ENCODE data around the gene COL4A5. TPM values are rescaled to one million over a fixed set of nuclear protein-coding genes. Genes with fewer than 3 reads are reported as not detected.
A peak's percentile ranks its signal among the peaks of the same experiment; 100 is the strongest.

COL4A5 gene
- total RNA-seq, 1 donor from 2014 or later, result 26.6 TPM

DNA sequence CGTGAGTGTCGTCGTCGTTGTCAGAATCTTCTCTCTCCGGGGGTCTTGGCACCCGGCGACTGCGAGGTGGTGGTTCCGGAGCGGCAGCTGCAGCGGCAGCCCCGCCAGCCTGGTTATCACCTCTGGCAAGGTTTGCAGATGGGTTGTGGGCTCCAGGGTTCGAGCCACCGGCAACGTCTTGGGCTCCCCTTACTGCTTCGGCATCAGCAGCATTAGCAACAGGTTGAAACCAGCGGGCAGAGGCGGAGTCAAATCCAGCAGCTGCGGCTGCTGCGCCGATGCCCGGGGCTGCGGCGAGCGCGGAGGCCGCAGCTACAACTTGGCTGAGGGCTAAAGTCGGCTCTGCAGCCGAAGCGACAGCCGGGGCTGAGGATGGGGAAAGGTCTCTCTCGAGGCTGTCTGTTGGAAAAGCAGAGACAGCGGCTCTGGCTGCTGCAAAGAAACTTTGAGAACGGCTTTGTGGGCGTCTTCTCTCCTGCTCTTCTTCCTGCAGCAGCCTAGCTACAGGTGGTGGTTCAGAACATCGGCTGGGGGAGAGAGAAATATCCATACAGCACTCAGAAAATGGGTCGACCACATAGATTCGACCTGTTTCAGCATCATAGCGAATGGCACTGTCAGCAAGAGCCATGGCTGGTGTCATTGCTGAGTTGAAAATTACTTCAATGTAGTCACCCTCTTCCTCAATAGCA lies 293.1 kb downstream of the COL4A5 start:
- intact Hi-C loops (cut with DNase I), result no loop called here
- Histone ChIP-seq H3K4me1 (no peaks in the 10 kb centered on the region), H3K27ac (no peak overlapping the region), H3K36me3 (no peaks in the 10 kb centered on the region), H3K9me3 (no peaks in the 10 kb centered on the region), H3K27me3 (peaks cover 18% of the 10 kb centered on the region), H3K4me3 (no peak overlapping the region)
- DNase-seq, result no peak
- ATAC-seq, result no peak
- TF ChIP-seq, protein P1, sequence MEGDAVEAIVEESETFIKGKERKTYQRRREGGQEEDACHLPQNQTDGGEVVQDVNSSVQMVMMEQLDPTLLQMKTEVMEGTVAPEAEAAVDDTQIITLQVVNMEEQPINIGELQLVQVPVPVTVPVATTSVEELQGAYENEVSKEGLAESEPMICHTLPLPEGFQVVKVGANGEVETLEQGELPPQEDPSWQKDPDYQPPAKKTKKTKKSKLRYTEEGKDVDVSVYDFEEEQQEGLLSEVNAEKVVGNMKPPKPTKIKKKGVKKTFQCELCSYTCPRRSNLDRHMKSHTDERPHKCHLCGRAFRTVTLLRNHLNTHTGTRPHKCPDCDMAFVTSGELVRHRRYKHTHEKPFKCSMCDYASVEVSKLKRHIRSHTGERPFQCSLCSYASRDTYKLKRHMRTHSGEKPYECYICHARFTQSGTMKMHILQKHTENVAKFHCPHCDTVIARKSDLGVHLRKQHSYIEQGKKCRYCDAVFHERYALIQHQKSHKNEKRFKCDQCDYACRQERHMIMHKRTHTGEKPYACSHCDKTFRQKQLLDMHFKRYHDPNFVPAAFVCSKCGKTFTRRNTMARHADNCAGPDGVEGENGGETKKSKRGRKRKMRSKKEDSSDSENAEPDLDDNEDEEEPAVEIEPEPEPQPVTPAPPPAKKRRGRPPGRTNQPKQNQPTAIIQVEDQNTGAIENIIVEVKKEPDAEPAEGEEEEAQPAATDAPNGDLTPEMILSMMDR (IDR thresholded peaks at IDR 0.05), result no peak

DNA sequence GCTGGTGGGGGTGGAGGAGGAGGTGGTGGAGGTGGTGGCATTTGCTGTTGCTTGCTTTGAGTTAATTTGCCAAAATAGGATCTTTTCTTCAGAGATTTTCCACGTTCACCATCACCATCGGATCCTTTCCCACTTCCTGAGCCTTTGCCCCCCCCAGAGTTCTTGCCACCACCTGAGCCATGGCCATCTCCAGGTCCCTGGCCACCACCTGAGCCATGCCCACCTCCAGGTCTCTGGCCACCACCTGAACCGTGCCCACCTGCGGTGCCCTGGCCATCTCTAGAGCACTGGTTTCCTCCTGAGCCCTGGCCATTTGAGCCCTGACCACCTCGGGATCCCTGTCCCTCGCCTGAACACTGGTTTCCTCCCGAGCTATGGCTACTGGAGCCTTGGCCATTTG lies 294.8 kb downstream of the COL4A5 start:
- intact Hi-C loops (cut with DNase I), result no loop called here
- Histone ChIP-seq H3K27me3 (peaks cover 31% of the 10 kb centered on the region), H3K4me1 (no peaks in the 10 kb centered on the region), H3K9me3 (no peaks in the 10 kb centered on the region), H3K27ac (no peak overlapping the region), H3K4me3 (no peak overlapping the region), H3K36me3 (no peaks in the 10 kb centered on the region)
- DNase-seq (peak; percentile 12), ATAC-seq (no peak)
- TF ChIP-seq, protein P1 (IDR thresholded peaks at IDR 0.05), result no peak

DNA sequence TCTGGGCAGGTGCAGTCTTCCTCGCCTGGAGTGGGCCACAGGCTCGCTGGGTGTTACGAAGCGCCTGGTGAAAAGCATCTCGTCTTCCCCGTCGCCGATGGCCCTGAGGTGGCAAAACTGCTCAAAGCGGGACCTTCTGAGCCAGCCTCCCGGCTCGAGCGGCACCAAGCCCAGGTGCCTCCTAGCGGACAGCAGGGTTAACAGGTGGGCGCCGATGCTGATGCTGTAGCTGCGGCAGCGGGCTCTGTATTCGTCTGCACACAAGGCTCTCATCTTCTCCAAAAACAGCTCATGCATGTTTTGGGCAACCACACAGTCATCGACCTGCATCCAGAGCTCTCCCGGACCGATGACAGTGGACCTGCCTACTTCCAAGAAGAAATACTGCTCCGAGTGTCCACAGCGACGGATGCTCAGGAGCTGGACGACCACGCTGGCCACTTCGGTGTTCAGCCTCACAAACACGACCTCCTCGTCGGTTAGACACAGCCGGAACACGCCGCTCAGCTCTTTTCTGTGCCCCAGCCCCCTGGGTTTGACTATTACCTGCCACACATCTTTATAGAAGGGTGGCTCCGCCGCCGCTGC lies 295.5 kb downstream of the COL4A5 start:
- TF ChIP-seq, protein P1 (IDR thresholded peaks at IDR 0.05), result no peak
- ATAC-seq, result peak; percentile 39
- Histone ChIP-seq H3K4me1 (no peaks in the 10 kb centered on the region), H3K36me3 (no peaks in the 10 kb centered on the region), H3K27ac (no peak overlapping the region), H3K27me3 (peaks cover 38% of the 10 kb centered on the region), H3K4me3 (no peak overlapping the region), H3K9me3 (no peaks in the 10 kb centered on the region)
- DNase-seq, result peak; percentile 30
- intact Hi-C loops (cut with DNase I), result no loop called here

DNA sequence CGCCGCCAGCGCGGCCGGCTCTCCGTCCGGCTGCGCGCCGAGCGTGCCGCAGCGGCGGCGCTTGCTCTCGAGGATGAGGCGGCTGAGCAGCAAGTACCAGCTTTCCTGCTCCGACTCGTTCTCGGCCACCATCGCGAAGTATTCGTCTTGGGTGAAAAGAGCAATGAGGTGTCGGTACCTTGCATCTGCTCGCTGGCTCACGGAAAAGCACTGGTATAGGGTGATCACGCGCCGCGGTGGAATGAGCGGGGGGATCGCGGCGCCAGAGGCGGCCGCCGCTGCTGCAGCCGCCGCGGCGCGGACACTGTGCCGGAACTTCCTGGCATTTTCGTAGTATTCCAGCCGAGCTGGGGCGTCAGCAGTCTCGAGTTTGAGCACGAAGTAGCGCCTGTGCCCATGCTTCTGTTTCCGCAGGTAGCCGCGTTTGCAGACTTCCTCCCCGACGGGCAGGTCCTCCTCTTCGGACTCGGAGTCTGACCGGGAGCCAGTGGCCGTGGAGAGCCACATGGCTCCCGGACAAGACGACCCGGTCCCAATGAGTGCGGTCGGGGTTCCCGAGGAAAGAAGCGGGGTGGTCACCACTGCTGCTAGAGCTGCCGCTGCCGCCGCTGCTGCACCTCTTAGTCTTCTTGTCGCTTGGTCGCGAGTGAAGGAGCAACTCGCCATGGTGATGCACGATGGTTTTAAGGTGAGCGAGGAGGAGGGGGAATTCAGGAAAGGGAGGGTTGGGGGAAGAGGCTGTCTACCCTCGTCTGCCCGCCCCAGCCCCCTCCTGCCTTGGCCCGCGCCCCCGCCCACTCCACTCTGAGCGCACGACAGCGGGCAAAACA lies 296.3 kb downstream of the COL4A5 start:
- ATAC-seq, result no peak
- Histone ChIP-seq H3K27ac (no peak overlapping the region), H3K4me1 (no peaks in the 10 kb centered on the region), H3K9me3 (no peaks in the 10 kb centered on the region), H3K4me3 (peak overlapping the region; percentile 31), H3K27me3 (peaks cover 39% of the 10 kb centered on the region), H3K36me3 (no peaks in the 10 kb centered on the region)
- DNase-seq, result peak; percentile 21
- intact Hi-C loops (cut with DNase I), result no loop called here
- TF ChIP-seq, protein P1 (IDR thresholded peaks at IDR 0.05), result no peak

DNA sequence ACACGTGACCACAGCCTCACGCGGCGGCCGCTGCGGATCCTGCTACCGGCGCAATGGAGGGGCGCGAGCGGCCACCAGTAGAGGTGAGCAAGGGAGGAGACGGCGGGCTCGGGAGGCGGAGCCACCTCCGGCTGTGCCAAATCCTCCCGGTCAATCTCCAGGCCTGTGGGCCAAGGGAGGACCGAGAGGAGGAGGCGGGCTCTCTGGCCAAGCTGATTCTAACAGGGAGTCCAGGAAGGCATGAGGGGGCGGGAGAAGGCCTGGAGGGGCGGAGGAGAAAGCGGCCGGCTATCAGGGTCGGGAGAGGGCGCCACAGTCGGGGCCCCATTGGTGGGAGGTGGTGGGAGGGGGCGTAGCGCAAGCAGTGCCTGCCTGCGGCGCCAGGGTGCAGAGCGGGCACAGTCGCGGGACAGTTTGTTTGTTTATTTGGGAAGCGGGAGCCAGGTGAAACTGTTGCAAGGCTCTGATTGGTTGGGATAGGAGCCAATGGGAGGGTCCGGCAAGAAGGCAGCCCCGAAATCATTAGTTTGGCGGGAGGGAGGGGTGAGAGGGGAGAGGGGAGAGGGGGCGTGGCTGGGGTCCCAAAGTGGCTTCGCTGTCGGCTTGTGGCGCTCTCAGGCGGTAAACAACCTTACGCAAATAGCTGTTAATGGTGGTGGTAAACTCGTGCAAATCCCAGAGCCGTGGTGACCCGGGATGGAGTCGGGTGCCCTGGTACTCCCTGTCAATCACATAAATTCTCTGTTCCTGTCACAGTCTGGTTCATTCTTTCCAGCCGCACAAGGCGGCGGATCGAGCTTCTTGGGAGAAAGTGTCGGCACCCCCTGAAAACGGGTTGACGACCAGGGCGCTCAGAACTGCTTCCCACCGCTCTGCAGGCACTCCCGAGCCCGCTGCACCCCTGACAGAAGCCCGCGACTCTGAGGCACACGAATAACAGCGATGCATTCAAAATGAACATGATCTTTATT lies 297.2 kb downstream of the COL4A5 start, which contains the start of gene IRS4:
IRS4 (minus strand) TSS at position 55 of the 971 bp plus-strand sequence.
- intact Hi-C loops (cut with DNase I), result no loop called here
- DNase-seq, result no peak
- ATAC-seq, result peak; percentile 58
- H3K9me3 ChIP-seq, result no peaks in the 10 kb centered on the region
- H3K4me3 ChIP-seq, result peak within 1 kb of the TSS; percentile 31
- H3K4me1 ChIP-seq, result no peaks in the 10 kb centered on the region
- peaks cover 39% of the 10 kb centered on the region for H3K27me3 ChIP-seq
- TF ChIP-seq, protein P1 (IDR thresholded peaks at IDR 0.05), result no peak
- H3K36me3 ChIP-seq, result no peaks in the 10 kb centered on the region
- H3K27ac ChIP-seq, result no peak within 1 kb of the TSS
